Liver (tissue), 3 donors: ENCODE measurements around the gene ATP1B1.

Source experiments
- EGR1 ChIP-seq, 2 donors: IDR thresholded peaks; 2 replicates each; pipeline ENCODE4 v1.6.1; 2016 to 2018; ENCODE audit warnings: antibody characterized with exemption in 2 of 2, low read depth in 2 of 2
- GABPA ChIP-seq, 2 donors: IDR thresholded peaks in 1 of 2; conservative IDR thresholded peaks in 1 of 2; 2 replicates each; pipeline ENCODE4 v1.6.1; 2016; ENCODE audit warnings: antibody characterized with exemption in 2 of 2, mild to moderate bottlenecking in 1 of 2, moderate library complexity in 1 of 2
- MAX ChIP-seq: IDR thresholded peaks from 2 replicates; pipeline ENCODE4 v1.6.1; 2016; ENCODE audit warnings: antibody characterized with exemption
- REST ChIP-seq: IDR thresholded peaks from 2 replicates; pipeline ENCODE4 v1.6.1; 2016; ENCODE audit warnings: antibody characterized with exemption, mild to moderate bottlenecking
- RXRA ChIP-seq, 2 donors: IDR thresholded peaks; 2 replicates each; pipeline ENCODE4 v1.6.1; 2017 to 2018; ENCODE audit warnings: antibody characterized with exemption in 2 of 2, mild to moderate bottlenecking in 1 of 2
- TAF1 ChIP-seq: conservative IDR thresholded peaks from 2 replicates; pipeline ENCODE4 v1.6.1; 2016; ENCODE audit warnings: antibody characterized with exemption, mild to moderate bottlenecking
- YY1 ChIP-seq: IDR thresholded peaks from 2 replicates; pipeline ENCODE4 v1.6.1; 2016; ENCODE audit warnings: antibody characterized with exemption, mild to moderate bottlenecking
- TF ChIP-seq, protein P1 (sequence below): fragments of 150-350 bp; IDR thresholded peaks from 2 replicates; pipeline ENCODE4 v1.5.1; 2017; ENCODE audit warnings: improper control_type of control experiment, low read depth, low read length; ENCODE audit not compliant: missing input control
- donor health status: healthy.
- donor health status: healthy.

GRCh38 chr1:169091480-169091941, 15.0 kb upstream of the ATP1B1 start:
- TF ChIP-seq, protein P1, sequence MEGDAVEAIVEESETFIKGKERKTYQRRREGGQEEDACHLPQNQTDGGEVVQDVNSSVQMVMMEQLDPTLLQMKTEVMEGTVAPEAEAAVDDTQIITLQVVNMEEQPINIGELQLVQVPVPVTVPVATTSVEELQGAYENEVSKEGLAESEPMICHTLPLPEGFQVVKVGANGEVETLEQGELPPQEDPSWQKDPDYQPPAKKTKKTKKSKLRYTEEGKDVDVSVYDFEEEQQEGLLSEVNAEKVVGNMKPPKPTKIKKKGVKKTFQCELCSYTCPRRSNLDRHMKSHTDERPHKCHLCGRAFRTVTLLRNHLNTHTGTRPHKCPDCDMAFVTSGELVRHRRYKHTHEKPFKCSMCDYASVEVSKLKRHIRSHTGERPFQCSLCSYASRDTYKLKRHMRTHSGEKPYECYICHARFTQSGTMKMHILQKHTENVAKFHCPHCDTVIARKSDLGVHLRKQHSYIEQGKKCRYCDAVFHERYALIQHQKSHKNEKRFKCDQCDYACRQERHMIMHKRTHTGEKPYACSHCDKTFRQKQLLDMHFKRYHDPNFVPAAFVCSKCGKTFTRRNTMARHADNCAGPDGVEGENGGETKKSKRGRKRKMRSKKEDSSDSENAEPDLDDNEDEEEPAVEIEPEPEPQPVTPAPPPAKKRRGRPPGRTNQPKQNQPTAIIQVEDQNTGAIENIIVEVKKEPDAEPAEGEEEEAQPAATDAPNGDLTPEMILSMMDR: no peak
- TF ChIP-seq YY1 (no peak), RXRA (IDR thresholded peaks at IDR 0.05) (no peak), EGR1 (IDR thresholded peaks at IDR 0.05; ENCODE audit: low read depth in 2 of 2) (no peak), REST (no peak), TAF1 (no peak), GABPA (IDR thresholded peaks at IDR 0.05 in 1 of 2, conservative IDR thresholded peaks at IDR 0.05 in 1 of 2) (no peak), MAX (no peak)
